ENCODE measurements around the gene LCN1.

GRCh38 chr9:135531096-135531495 lies 9.9 kb downstream of the LCN1 start:
- TF ChIP-seq, protein P1, sequence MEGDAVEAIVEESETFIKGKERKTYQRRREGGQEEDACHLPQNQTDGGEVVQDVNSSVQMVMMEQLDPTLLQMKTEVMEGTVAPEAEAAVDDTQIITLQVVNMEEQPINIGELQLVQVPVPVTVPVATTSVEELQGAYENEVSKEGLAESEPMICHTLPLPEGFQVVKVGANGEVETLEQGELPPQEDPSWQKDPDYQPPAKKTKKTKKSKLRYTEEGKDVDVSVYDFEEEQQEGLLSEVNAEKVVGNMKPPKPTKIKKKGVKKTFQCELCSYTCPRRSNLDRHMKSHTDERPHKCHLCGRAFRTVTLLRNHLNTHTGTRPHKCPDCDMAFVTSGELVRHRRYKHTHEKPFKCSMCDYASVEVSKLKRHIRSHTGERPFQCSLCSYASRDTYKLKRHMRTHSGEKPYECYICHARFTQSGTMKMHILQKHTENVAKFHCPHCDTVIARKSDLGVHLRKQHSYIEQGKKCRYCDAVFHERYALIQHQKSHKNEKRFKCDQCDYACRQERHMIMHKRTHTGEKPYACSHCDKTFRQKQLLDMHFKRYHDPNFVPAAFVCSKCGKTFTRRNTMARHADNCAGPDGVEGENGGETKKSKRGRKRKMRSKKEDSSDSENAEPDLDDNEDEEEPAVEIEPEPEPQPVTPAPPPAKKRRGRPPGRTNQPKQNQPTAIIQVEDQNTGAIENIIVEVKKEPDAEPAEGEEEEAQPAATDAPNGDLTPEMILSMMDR (IDR thresholded peaks at IDR 0.05; ENCODE audit: low read depth, low read length, poor library complexity, severe bottlenecking): no peak
- no peak for TF ChIP-seq EZH2phosphoT487 (IDR thresholded peaks at IDR 0.05; ENCODE audit: borderline replicate concordance, low read length)

Data from DOHH2 (cell line).